GM23248 (cell line): ENCODE measurements around the gene PPM1H. TPM values are rescaled to one million over a fixed set of nuclear protein-coding genes. Genes with fewer than 3 reads are reported as not detected.

ENCODE experiments used
- DNase-seq: peaks from one replicate; pipeline ENCODE4 v3.0.0-alpha.2; 2015
- H2AFZ ChIP-seq: fragments of 200-600 bp; sonication (generic); 2 replicates; pipeline ENCODE4 v1.6.1; 2016; ENCODE audit warnings: antibody characterized with exemption
- H3F3A ChIP-seq: fragments of 200-600 bp; sonication (generic); 2 replicates; pipeline ENCODE4 v1.6.1; 2016; ENCODE audit warnings: mild to moderate bottlenecking, antibody characterized with exemption, mixed run types; ENCODE audit not compliant: insufficient read depth
- H3K27ac ChIP-seq: fragments of 200-600 bp; sonication (generic); 2 replicates; pipeline ENCODE4 v1.5.1; 2016; ENCODE audit warnings: mild to moderate bottlenecking
- H3K27me3 ChIP-seq: fragments of 200-600 bp; sonication (generic); replicated peaks from 2 replicates; pipeline ENCODE4 v1.6.1; 2016; ENCODE audit warnings: mild to moderate bottlenecking; ENCODE audit not compliant: insufficient read depth
- H3K36me3 ChIP-seq: fragments of 200-600 bp; sonication (generic); 2 replicates; pipeline ENCODE4 v1.6.1; 2016; ENCODE audit warnings: low read depth, mild to moderate bottlenecking
- H3K4me1 ChIP-seq: fragments of 200-600 bp; sonication (generic); 2 replicates; pipeline ENCODE4 v1.6.1; 2016; ENCODE audit warnings: mild to moderate bottlenecking; ENCODE audit not compliant: insufficient read depth
- H3K4me2 ChIP-seq: fragments of 200-600 bp; sonication (generic); one replicate; pipeline ENCODE4 v1.6.1; 2016; ENCODE audit warnings: mild to moderate bottlenecking; ENCODE audit not compliant: unreplicated experiment
- H3K4me3 ChIP-seq: fragments of 200-600 bp; sonication (generic); 2 replicates; pipeline ENCODE4 v1.5.1; 2016; ENCODE audit warnings: mild to moderate bottlenecking
- H3K79me2 ChIP-seq: fragments of 200-600 bp; sonication (generic); 2 replicates; pipeline ENCODE4 v1.6.1; 2016; ENCODE audit warnings: mild to moderate bottlenecking; ENCODE audit not compliant: insufficient read depth
- H3K9ac ChIP-seq: fragments of 200-600 bp; sonication (generic); 2 replicates; pipeline ENCODE4 v1.6.1; 2016; ENCODE audit warnings: mild to moderate bottlenecking
- H3K9me2 ChIP-seq: fragments of 200-600 bp; sonication (generic); 2 replicates; pipeline ENCODE4 v1.6.1; 2016; ENCODE audit warnings: mixed run types, mild to moderate bottlenecking, moderate library complexity; ENCODE audit not compliant: insufficient read depth
- H3K9me3 ChIP-seq: fragments of 200-600 bp; sonication (generic); one replicate; pipeline ENCODE4 v1.6.1; 2017; ENCODE audit warnings: low read depth
- H4K20me1 ChIP-seq: fragments of 200-600 bp; sonication (generic); 2 replicates; pipeline ENCODE4 v1.6.0; 2016; ENCODE audit not compliant: insufficient read depth
- EZH2 ChIP-seq: fragments of 200-600 bp; sonication (generic); IDR thresholded peaks from 2 replicates; pipeline ENCODE4 v1.6.1; 2018; ENCODE audit warnings: antibody characterized with exemption, mild to moderate bottlenecking; ENCODE audit not compliant: insufficient read depth, poor library complexity, severe bottlenecking
- EZH2phosphoT487 ChIP-seq: fragments of 200-600 bp; sonication (generic); IDR thresholded peaks from 2 replicates; pipeline ENCODE4 v1.6.1; 2018; ENCODE audit warnings: antibody characterized with exemption, moderate library complexity, mild to moderate bottlenecking, low read depth; ENCODE audit not compliant: insufficient read depth
- WGBS, 2 experiments: methylation state at CpG; one replicate each; pipeline ENCODE4 v1.1.6; 2015 to 2017; ENCODE audit warnings: low lambda C conversion rate in 2 of 2, low coverage in 1 of 2; ENCODE audit errors: missing lambda C conversion rate in 2 of 2; 5-methylcytosine and 5-hydroxymethylcytosine counted together
- in situ Hi-C: fragments of 300-500 bp; cut with MboI; formaldehyde crosslinking; loops from 2 replicates; pipeline ENCODE4 v1.15.0; 2020
- polyA plus RNA-seq: library from polyadenylated mRNA; unstranded; fragments of >200 nt; fragmentation: Nextera tagmentation; extraction: Ambion mirVana; gene quantifications from 2 replicates; pipeline ENCODE4 v1.2.1, GENCODE V29; 2016
- total RNA-seq: library from RNA; depleted of rRNA; stranded (reverse); fragments of >200 nt; shearing (Covaris generic); gene quantifications from 2 replicates; pipeline ENCODE4 v1.2.3, GENCODE V29; 2014

PPM1H gene
- total and polyA plus RNA-seq, 2 experiments from 2014 or later = 0.13 to 1.2 TPM

DNA sequence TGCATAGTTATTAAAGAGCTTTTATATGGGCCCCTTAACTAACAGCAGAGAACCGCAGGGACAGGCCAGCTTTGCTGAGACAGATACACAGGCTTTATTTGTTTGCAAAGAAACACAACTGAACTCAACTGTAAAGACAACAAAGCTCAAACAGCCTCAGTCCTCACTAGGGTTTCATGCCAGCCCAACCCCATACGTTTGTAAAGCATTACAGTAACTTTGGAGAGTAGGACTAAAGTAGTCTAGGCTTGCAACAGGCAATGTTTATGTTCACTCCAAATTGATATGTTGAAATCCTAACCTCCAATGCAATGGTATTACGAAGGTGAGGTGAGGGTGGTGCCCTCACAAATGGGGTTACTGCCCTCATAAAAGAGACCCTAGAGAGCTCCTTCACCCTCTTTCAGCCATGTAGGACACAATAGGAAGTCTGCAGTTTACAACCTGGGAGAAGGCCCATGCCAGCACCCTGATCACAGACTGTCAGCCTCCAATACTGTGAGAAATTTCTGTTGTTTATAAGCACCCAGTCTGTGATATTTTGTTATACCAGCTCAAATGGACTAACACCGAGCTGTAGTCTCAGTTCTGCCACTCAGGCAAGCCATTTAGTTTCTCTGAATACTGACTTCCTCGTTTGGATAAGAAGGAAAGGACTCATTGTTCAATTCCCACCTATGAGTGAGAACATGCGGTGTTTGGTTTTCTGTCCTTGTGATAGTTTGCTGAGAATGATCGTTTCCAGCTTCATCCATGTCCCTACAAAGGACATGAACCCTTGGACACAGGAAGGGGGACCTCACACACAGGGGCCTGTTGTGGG lies 35.2 kb downstream of the PPM1H start:
- Histone ChIP-seq H3K4me1 (no peaks in the 10 kb centered on the region), H3F3A (no peaks in the 10 kb centered on the region), H3K4me2 (no peak overlapping the region), H4K20me1 (no peaks in the 10 kb centered on the region), H3K9me3 (no peaks in the 10 kb centered on the region), H3K9ac (no peak overlapping the region), H3K9me2 (no peaks in the 10 kb centered on the region), H3K4me3 (no peak overlapping the region), H3K27me3 (no peaks in the 10 kb centered on the region), H2AFZ (no peak overlapping the region), H3K79me2 (no peaks in the 10 kb centered on the region), H3K27ac (no peak overlapping the region), H3K36me3 (no peaks in the 10 kb centered on the region)
- DNase-seq = no peak
- in situ Hi-C loops = no loop called here
- 45 to 49% methylated on average over 7 of the region's 7 CpGs for WGBS, 2 experiments
- TF ChIP-seq EZH2 = no peak
- no peak for TF ChIP-seq EZH2phosphoT487

DNA sequence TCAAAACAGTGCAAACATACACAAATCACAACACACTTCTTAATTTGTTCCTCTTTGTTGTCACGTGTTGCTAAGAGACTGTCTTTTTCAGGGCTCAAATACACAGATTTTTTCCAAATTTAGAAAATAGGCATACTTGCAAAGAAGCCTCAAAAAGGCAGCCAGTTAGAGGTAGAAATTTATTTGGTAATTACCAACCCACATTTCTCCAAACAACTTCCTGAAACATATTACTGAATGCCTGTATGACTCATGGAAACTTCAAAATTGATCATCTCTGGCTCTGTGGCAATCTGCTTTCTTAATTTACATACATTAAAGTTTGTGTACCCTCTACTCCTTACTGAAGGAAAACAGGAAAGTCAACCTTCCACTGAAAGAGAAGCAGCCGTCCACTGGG lies 36.4 kb downstream of the PPM1H start:
- Histone ChIP-seq H2AFZ (no peak overlapping the region), H3K9me2 (no peaks in the 10 kb centered on the region), H3K9me3 (no peaks in the 10 kb centered on the region), H3K9ac (no peak overlapping the region), H3K4me1 (no peaks in the 10 kb centered on the region), H3K27me3 (no peaks in the 10 kb centered on the region; the same call in 1 of the 2 replicates), H3K36me3 (no peaks in the 10 kb centered on the region), H4K20me1 (no peaks in the 10 kb centered on the region), H3K27ac (no peak overlapping the region), H3F3A (no peaks in the 10 kb centered on the region), H3K4me3 (no peak overlapping the region), H3K79me2 (no peaks in the 10 kb centered on the region), H3K4me2 (no peak overlapping the region)
- WGBS, 2 experiments = 64 to 65% methylated on average over 2 of the region's 2 CpGs
- TF ChIP-seq EZH2 = no peak
- TF ChIP-seq EZH2phosphoT487 = no peak
- DNase-seq = peak; percentile 7
- in situ Hi-C loops = no loop called here

DNA sequence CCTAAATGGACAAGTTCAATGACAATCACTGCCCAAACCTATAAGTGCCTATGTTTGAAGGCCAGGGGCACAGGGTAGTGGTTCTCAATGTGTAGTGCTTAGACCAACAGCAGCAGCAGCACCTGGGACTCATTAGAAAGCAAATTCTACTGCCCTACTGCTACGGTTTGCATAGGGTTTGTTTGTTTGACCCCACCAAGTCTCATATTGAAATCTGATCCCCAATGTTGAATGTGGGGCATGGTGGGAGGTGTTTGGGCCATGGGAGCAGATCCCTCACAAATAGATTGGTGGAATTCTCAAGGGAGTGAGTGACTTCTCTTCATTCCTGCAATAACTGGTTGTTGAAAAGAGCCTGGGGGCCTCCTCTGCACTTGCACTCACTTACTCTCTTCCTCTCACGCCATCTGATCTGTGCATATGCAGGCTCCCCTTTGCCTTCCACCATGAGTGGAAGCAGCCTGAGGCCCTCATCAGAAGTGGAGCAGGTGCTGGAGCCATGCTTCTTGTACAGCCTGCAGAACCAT lies 39.5 kb downstream of the PPM1H start:
- Histone ChIP-seq H3K4me2 (no peak overlapping the region), H4K20me1 (no peaks in the 10 kb centered on the region), H3K27me3 (no peaks in the 10 kb centered on the region; the same call in 1 of the 2 replicates), H3K27ac (no peak overlapping the region), H3K4me3 (no peak overlapping the region), H3K9me3 (no peaks in the 10 kb centered on the region), H2AFZ (no peak overlapping the region), H3F3A (no peaks in the 10 kb centered on the region), H3K9ac (no peak overlapping the region), H3K36me3 (no peaks in the 10 kb centered on the region), H3K79me2 (no peaks in the 10 kb centered on the region), H3K9me2 (no peaks in the 10 kb centered on the region), H3K4me1 (no peaks in the 10 kb centered on the region)
- in situ Hi-C loops = no loop called here
- TF ChIP-seq EZH2phosphoT487 = no peak
- TF ChIP-seq EZH2 = no peak
- 41 to 44% methylated on average over 2 of the region's 2 CpGs for WGBS, 2 experiments
- DNase-seq = no peak

DNA sequence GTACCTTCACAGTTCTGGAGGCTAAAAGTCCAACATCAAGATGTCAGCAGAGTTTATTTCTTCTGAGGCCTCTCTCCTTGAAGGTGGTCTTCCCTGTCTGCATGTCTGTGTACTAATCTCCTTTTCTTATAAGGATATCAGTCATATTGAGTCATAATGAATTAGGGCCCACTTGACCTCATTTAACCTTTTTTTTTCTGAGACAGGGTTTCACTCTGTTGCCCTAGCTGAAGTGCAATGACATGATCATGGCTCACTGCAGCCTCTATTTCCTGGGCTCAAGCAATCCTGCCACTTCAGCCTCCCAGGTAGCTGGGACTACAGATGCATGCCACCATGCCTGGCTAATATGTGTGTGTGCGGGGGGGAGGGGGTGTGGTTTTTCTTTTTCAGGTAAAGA lies 41.7 kb downstream of the PPM1H start:
- no peak for DNase-seq
- WGBS, 2 experiments = 64 to 83% methylated on average over 1 of the region's 1 CpG
- Histone ChIP-seq H3F3A (no peaks in the 10 kb centered on the region), H3K4me2 (no peak overlapping the region), H2AFZ (no peak overlapping the region), H3K27me3 (no peaks in the 10 kb centered on the region; the same call in 1 of the 2 replicates), H3K79me2 (no peaks in the 10 kb centered on the region), H3K36me3 (no peaks in the 10 kb centered on the region), H4K20me1 (no peaks in the 10 kb centered on the region), H3K4me3 (no peak overlapping the region), H3K4me1 (no peaks in the 10 kb centered on the region), H3K9me3 (no peaks in the 10 kb centered on the region), H3K9me2 (no peaks in the 10 kb centered on the region), H3K27ac (no peak overlapping the region), H3K9ac (no peak overlapping the region)
- in situ Hi-C loops = no loop called here
- TF ChIP-seq EZH2 (no peak), EZH2phosphoT487 (no peak)
